ENCODE results near the gene ATRNL1. TPM values are rescaled to one million over a fixed set of nuclear protein-coding genes. Genes with fewer than 3 reads are reported as not detected.

The ATRNL1 gene
- polyA plus RNA-seq, 3 donors, result not detected

DNA sequence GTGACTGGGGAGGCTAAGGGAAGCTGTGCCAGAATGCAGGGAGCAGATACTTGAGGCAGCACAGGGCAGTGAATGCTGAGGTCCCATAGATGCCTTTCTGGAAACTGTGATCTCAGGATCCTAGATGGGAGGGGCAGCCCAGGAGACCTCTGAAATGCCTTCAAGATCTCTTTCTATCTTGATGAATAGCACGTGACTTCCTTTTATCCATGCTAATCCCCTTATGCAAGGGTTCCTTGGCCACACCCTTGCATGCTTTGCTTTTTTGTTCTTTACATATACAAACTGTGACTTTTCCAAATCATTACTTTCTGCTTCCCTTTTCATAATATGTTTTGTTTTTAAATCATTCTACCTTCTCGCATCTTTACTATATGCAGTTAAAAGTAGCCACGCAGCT lies 14.7 kb downstream of the ATRNL1 start:
- no peaks in the 10 kb centered on the region for H3K4me1 ChIP-seq (ENCODE audit: control insufficient read depth in 1 of 2, insufficient read depth in 2 of 2, low read length in 2 of 2)
- H3K27ac Mint-ChIP-seq, result no peak overlapping the region
- no peak for DNase-seq
- H3K4me3 Mint-ChIP-seq, result no peak overlapping the region
- H3K4me3 ChIP-seq (replicated peaks in 1 of 3; ENCODE audit: low read depth in 2 of 3, low read length in 3 of 3), result no peak overlapping the region
- H3K36me3 ChIP-seq (replicated peaks in 1 of 2; ENCODE audit: control insufficient read depth in 1 of 2, insufficient read depth in 2 of 2, low read length in 2 of 2), result no peaks in the 10 kb centered on the region
- H3K36me3 Mint-ChIP-seq, result no peaks in the 10 kb centered on the region
- peaks cover 0 to 5% (median 2%) of the 10 kb centered on the region in 3 donors for H3K27me3 Mint-ChIP-seq (ENCODE audit: low read depth in 3 of 3)
- no peaks in the 10 kb centered on the region for H4K20me1 ChIP-seq (ENCODE audit: insufficient read depth, low read length)
- 100% methylated on average over 1 of the region's 3 CpGs for WGBS (ENCODE audit: insufficient coverage)
- H3K27ac ChIP-seq (ENCODE audit: low read depth in 1 of 2, low read length in 2 of 2), result no peak overlapping the region
- no peaks in the 10 kb centered on the region for H3K79me2 ChIP-seq (ENCODE audit: insufficient read depth, low read length)
- TF ChIP-seq, protein P1, sequence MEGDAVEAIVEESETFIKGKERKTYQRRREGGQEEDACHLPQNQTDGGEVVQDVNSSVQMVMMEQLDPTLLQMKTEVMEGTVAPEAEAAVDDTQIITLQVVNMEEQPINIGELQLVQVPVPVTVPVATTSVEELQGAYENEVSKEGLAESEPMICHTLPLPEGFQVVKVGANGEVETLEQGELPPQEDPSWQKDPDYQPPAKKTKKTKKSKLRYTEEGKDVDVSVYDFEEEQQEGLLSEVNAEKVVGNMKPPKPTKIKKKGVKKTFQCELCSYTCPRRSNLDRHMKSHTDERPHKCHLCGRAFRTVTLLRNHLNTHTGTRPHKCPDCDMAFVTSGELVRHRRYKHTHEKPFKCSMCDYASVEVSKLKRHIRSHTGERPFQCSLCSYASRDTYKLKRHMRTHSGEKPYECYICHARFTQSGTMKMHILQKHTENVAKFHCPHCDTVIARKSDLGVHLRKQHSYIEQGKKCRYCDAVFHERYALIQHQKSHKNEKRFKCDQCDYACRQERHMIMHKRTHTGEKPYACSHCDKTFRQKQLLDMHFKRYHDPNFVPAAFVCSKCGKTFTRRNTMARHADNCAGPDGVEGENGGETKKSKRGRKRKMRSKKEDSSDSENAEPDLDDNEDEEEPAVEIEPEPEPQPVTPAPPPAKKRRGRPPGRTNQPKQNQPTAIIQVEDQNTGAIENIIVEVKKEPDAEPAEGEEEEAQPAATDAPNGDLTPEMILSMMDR (IDR thresholded peaks at IDR 0.05), result no peak
- H3K27me3 ChIP-seq (ENCODE audit: control insufficient read depth in 2 of 2, insufficient read depth in 2 of 2, low read length in 2 of 2), result no peaks in the 10 kb centered on the region
- H3K9me3 Mint-ChIP-seq, result peaks cover 6 to 25% (median 20%) of the 10 kb centered on the region in 7 donors
- H2AFZ ChIP-seq (ENCODE audit: insufficient read depth, low read depth, low read length, poor library complexity, severe bottlenecking), result no peak overlapping the region
- no peak overlapping the region for H3K4me2 ChIP-seq (replicated peaks; ENCODE audit: extremely low read depth, low read length, poor library complexity, severe bottlenecking)
- H3K9me3 ChIP-seq (replicated peaks in 1 of 2; ENCODE audit: control insufficient read depth in 1 of 2, insufficient read depth in 1 of 2, low read length in 2 of 2), result peaks cover 6 to 9% of the 10 kb centered on the region in 2 donors
- H3K9ac ChIP-seq (ENCODE audit: insufficient read depth, low read length, poor library complexity, severe bottlenecking), result no peak overlapping the region
- intact Hi-C loops (cut with micrococcal nuclease), result no loop called here
- H3K4me1 Mint-ChIP-seq, result no peaks in the 10 kb centered on the region

DNA sequence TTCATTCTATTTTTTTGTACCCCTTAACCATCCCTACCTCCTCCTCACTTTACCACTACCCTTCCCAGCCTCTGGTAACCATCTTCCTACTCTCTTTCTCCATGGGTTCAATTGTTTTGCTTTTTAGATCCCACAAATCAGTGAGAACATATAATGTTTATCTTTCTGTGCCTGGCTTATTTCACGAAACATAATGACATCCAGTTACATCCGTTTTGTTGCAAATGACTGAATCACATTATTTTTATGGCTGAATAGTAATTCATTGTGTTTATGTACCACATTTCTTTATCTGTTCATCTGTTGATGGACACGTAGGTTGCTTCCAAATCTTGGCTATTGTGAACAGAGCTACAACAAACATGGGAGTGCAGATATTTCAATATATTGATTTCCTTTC lies 24.1 kb downstream of the ATRNL1 start:
- no peak overlapping the region for H3K4me3 Mint-ChIP-seq
- no peaks in the 10 kb centered on the region for H3K9me3 ChIP-seq (replicated peaks in 1 of 2; ENCODE audit: control insufficient read depth in 1 of 2, insufficient read depth in 1 of 2, low read length in 2 of 2)
- H3K79me2 ChIP-seq (ENCODE audit: insufficient read depth, low read length), result no peaks in the 10 kb centered on the region
- H3K27ac Mint-ChIP-seq, result no peak overlapping the region
- H3K4me3 ChIP-seq (replicated peaks in 1 of 3; ENCODE audit: low read depth in 2 of 3, low read length in 3 of 3), result no peak overlapping the region
- no peak overlapping the region for H3K9ac ChIP-seq (ENCODE audit: insufficient read depth, low read length, poor library complexity, severe bottlenecking)
- no peaks in the 10 kb centered on the region for H3K36me3 ChIP-seq (replicated peaks in 1 of 2; ENCODE audit: control insufficient read depth in 1 of 2, insufficient read depth in 2 of 2, low read length in 2 of 2)
- TF ChIP-seq, protein P1 (IDR thresholded peaks at IDR 0.05), result no peak
- no peaks in the 10 kb centered on the region for H3K4me1 ChIP-seq (ENCODE audit: control insufficient read depth in 1 of 2, insufficient read depth in 2 of 2, low read length in 2 of 2)
- H3K9me3 Mint-ChIP-seq, result peaks cover 0 to 5% (median 2%) of the 10 kb centered on the region in 7 donors
- H3K36me3 Mint-ChIP-seq, result no peaks in the 10 kb centered on the region
- no peaks in the 10 kb centered on the region for H4K20me1 ChIP-seq (ENCODE audit: insufficient read depth, low read length)
- no peaks in the 10 kb centered on the region for H3K4me1 Mint-ChIP-seq
- H3K4me2 ChIP-seq (replicated peaks; ENCODE audit: extremely low read depth, low read length, poor library complexity, severe bottlenecking), result no peak overlapping the region
- no peak overlapping the region for H2AFZ ChIP-seq (ENCODE audit: insufficient read depth, low read depth, low read length, poor library complexity, severe bottlenecking)
- no CpG with 5 or more reads among the region's 3 CpGs for WGBS (ENCODE audit: insufficient coverage)
- peaks cover 3 to 9% (median 7%) of the 10 kb centered on the region in 3 donors for H3K27me3 Mint-ChIP-seq (ENCODE audit: low read depth in 3 of 3)
- no peak overlapping the region for H3K27ac ChIP-seq (ENCODE audit: low read depth in 1 of 2, low read length in 2 of 2)
- no peak for DNase-seq
- peaks cover 2 to 3% of the 10 kb centered on the region in 2 donors for H3K27me3 ChIP-seq (ENCODE audit: control insufficient read depth in 2 of 2, insufficient read depth in 2 of 2, low read length in 2 of 2)
- intact Hi-C loops (cut with micrococcal nuclease), result no loop called here

All from CD14-positive monocyte (primary cell).